KOPT-K1 (cell line): ENCODE data around the gene DCDC2.
"Not testable (repeated sequence)": the region's sequence is repeated elsewhere in the genome, so short reads cannot be mapped to it uniquely, and the experiment has no call there.

Experiments
- H3K27ac ChIP-seq: fragments of 200-600 bp; sonication (generic); 2 replicates; pipeline ENCODE4 v1.5.1; 2016; ENCODE audit warnings: antibody characterized with exemption, mild to moderate bottlenecking, low read depth, low read length; ENCODE audit not compliant: poor library complexity, severe bottlenecking
- H3K36me3 ChIP-seq: fragments of 200-600 bp; sonication (generic); 2 replicates; pipeline ENCODE4 v1.5.1; 2017; ENCODE audit warnings: antibody characterized with exemption, mild to moderate bottlenecking, low read length, moderate library complexity; ENCODE audit not compliant: insufficient read depth
- H3K9me3 ChIP-seq: fragments of 200-600 bp; sonication (generic); 2 replicates; pipeline ENCODE4 v1.5.1; 2017; ENCODE audit warnings: antibody characterized with exemption, low read length, mild to moderate bottlenecking; ENCODE audit not compliant: insufficient read depth, poor library complexity, severe bottlenecking

DCDC2 gene

GRCh38 chr6:24385536-24386269 is 27.8 kb upstream of the DCDC2 start:
- no peaks in the 10 kb centered on the region for H3K9me3 ChIP-seq
- H3K36me3 ChIP-seq: no peaks in the 10 kb centered on the region
- H3K27ac ChIP-seq: no peak overlapping the region

- H3K36me3 ChIP-seq, H3K27ac ChIP-seq, H3K9me3 ChIP-seq: not testable (repeated sequence)
Observed at GRCh38 chr6:24384369-24385130, 26.7 kb upstream of the DCDC2 start.

- H3K27ac ChIP-seq, H3K36me3 ChIP-seq, H3K9me3 ChIP-seq: not testable (repeated sequence)
Observed at GRCh38 chr6:24382891-24383494, 25.1 kb upstream of the DCDC2 start.

DNA sequence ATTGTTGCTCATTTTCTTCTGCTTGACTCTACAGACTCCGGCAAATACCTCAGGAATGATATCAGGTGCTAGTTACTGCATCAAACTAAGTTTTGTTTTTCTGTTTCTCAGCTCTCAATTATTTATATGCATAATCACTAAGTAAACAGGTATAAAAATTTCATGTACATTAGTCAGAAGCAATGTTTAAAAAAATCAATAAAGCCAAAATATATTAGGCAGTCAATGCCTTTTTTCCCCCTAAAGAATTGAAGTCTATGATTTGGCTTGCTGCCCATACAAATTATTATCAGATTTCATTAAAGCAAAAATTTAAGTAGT is 24.3 kb upstream of the DCDC2 start:
- H3K27ac ChIP-seq: no peak overlapping the region
- H3K9me3 ChIP-seq: no peaks in the 10 kb centered on the region

DNA sequence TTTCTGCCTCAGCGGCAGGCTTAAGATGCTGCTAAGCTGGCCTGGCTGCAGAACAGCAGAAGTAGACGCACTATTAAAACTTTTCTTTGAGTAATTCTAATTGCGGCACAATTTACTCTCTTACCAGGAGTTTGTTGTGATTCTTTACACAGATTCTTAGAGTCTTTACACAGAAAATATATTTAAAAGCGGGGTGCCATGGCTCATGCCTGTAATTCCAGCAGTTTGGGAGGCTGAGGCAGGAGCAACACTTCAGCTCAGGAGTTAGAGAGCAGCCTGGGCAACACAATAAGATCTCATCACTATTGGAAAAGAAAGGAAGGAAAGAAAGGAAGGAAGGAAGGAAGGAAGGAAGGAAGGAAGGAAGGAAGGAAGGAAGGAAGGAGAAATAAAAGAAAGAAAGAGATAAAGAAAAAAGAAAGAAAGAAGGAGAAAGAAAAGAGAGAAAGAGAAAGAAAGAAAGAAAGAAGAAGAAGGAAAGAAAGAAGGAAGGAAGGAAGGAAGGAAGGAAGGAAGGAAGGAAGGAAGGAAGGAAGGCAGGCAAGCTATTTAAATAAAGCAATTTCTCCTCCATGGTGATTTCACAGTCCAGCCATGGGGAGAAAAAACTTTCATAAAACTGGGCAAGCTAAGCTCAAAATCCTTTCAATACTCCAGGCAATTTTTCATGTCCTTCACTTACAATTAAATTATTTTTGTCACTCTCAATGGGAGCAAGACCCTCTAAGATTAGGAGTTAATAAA is 23.8 kb upstream of the DCDC2 start:
- Histone ChIP-seq H3K27ac (no peak overlapping the region), H3K36me3 (no peaks in the 10 kb centered on the region), H3K9me3 (no peaks in the 10 kb centered on the region)

More for the DNA sequence above, 24.3 kb upstream of the DCDC2 start:
- no peaks in the 10 kb centered on the region for H3K36me3 ChIP-seq

GRCh38 chr6:24378473-24379097 is 20.7 kb upstream of the DCDC2 start:
- Histone ChIP-seq H3K36me3 (no peaks in the 10 kb centered on the region), H3K9me3 (no peaks in the 10 kb centered on the region), H3K27ac (no peak overlapping the region)

- H3K9me3 ChIP-seq: no peaks in the 10 kb centered on the region
- no peak overlapping the region for H3K27ac ChIP-seq
- no peaks in the 10 kb centered on the region for H3K36me3 ChIP-seq
Observed at GRCh38 chr6:24376871-24377270, 19.0 kb upstream of the DCDC2 start.

DNA sequence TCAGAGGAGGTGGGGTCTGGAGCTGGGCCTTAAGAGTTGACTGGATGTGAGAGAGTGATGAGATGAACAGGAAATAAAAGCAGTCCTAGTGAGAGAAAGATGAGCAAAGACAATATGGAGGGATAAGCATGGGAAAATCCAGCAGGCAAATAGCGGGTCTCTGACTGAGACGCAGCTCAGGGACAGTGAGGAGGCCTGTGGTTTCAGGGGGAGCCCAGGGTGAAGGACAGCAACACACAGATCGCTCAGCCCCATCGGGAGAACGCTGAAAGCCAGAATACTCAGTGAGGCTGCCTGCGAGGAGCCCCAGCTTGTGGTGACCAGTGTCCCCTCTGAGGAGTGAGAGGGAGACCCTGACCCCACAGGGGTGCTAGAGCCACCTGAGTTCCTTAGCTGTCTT is 16.8 kb upstream of the DCDC2 start:
- no peaks in the 10 kb centered on the region for H3K36me3 ChIP-seq
- no peak overlapping the region for H3K27ac ChIP-seq
- no peaks in the 10 kb centered on the region for H3K9me3 ChIP-seq

- not testable (repeated sequence) for H3K27ac ChIP-seq, H3K9me3 ChIP-seq, H3K36me3 ChIP-seq
Observed at GRCh38 chr6:24365103-24365633, 7.3 kb upstream of the DCDC2 start.

GRCh38 chr6:24362363-24362762 is 4.5 kb upstream of the DCDC2 start:
- not testable (repeated sequence) for H3K36me3 ChIP-seq, H3K9me3 ChIP-seq, H3K27ac ChIP-seq

GRCh38 chr6:24359640-24360454 is 2.0 kb upstream of the DCDC2 start:
- H3K9me3 ChIP-seq: no peaks in the 10 kb centered on the region
- no peaks in the 10 kb centered on the region for H3K36me3 ChIP-seq
- no peak overlapping the region for H3K27ac ChIP-seq

- no peaks in the 10 kb centered on the region for H3K9me3 ChIP-seq
- no peaks in the 10 kb centered on the region for H3K36me3 ChIP-seq
- H3K27ac ChIP-seq: no peak overlapping the region
Observed at GRCh38 chr6:24358219-24358821, 461 bp upstream of the DCDC2 start.

DNA sequence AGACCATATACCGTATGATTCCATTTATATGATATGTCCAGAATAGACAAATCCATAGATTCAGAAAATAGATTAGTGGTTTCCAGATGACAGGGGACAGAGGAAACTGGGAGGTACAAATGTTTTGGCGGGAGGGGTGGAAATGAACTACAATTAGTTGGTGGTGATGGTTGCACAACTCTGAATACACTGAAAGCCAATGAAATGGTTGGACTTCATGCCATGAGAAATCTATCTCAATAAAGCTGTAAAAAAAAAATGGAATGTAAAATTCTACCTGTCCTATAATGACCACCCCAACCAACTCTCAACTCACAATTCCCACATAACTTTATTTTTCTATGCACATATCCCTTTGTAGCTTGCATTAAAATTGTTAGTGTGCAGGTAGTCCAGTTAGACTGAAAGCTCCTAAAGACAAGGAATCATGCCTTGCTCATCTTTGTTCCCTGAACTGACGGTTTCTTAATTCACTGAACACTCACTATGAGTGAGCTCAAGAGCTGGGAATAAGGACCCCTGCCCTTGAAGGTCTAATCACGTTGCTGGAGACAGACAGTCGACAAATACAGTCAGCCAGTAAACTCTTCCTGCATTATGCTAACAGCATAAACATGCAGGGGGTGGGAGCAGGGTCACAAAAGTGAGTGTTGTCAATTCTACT is 1.4 kb downstream of the DCDC2 start:
- H3K27ac ChIP-seq: no peak overlapping the region
- H3K9me3 ChIP-seq: no peaks in the 10 kb centered on the region
- H3K36me3 ChIP-seq: no peaks in the 10 kb centered on the region
